Measurements from ENCODE around the gene SLC38A10. TPM values are rescaled to one million over a fixed set of nuclear protein-coding genes. Genes with fewer than 3 reads are reported as not detected.

The SLC38A10 gene
- total and polyA plus RNA-seq, 8 donors: 72.8 to 190 (median 96.9) TPM

DNA sequence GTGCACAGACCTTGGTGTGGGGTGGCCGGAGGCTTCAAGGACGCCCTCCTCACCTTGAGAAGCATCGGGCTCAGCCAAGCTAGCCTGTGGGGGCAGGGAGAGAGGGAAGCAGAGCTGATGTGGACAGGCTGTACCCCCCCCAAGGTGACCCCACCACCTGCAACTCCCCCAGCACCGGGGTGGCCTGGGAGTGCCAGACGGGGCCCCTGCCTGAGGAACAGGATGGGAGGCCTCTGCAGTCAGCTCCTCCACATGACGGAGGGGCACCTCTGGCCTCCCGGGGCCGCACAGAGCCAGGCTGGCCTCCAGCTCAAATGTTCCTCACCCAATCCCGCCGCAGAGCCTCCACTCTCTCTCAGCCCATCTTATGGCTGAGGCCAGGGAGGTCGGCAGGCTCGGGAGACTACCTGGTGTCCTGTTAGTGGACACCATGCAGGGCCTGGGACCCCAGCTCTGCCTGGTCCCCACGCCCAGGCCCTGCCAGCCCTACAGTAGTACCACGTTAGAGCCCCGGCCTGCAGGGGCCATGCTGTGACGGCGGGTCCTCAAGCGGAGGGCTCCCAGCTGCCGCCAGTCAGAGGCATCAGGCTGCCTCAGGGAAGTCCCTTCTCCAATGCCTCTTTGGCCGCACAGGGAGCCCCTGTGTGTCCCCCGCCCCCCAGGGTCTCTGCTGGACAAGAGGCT, 19.4 kb upstream of the SLC38A10 start:
- TF ChIP-seq, protein P1, sequence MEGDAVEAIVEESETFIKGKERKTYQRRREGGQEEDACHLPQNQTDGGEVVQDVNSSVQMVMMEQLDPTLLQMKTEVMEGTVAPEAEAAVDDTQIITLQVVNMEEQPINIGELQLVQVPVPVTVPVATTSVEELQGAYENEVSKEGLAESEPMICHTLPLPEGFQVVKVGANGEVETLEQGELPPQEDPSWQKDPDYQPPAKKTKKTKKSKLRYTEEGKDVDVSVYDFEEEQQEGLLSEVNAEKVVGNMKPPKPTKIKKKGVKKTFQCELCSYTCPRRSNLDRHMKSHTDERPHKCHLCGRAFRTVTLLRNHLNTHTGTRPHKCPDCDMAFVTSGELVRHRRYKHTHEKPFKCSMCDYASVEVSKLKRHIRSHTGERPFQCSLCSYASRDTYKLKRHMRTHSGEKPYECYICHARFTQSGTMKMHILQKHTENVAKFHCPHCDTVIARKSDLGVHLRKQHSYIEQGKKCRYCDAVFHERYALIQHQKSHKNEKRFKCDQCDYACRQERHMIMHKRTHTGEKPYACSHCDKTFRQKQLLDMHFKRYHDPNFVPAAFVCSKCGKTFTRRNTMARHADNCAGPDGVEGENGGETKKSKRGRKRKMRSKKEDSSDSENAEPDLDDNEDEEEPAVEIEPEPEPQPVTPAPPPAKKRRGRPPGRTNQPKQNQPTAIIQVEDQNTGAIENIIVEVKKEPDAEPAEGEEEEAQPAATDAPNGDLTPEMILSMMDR (IDR thresholded peaks at IDR 0.05): no peak
- no peak overlapping the region for H3K4me3 ChIP-seq
- no peak overlapping the region for H3K27ac ChIP-seq
- DNase-seq: peak in 1 of 6 donors; percentile 69
- no peak for FAIRE-seq
- ATAC-seq: peak in 1 of 4 donors; percentile 17
- H3K27me3 ChIP-seq: no peaks in the 10 kb centered on the region
- no peaks in the 10 kb centered on the region for H3K36me3 ChIP-seq
- 80 to 86% methylated on average over 18 to 21 of the region's 21 CpGs for whole genome bisulfite sequencing, 2 donors
- peaks cover 4 to 10% (median 7%) of the 10 kb centered on the region in 3 donors for H3K4me1 ChIP-seq
- intact Hi-C loops (cut with DNase I): no loop called here
- no peaks in the 10 kb centered on the region for H3K9me3 ChIP-seq

GRCh38 chr17:81313776-81314397, 18.8 kb upstream of the SLC38A10 start:
- H3K36me3 ChIP-seq: no peaks in the 10 kb centered on the region
- H3K4me1 ChIP-seq: peaks cover 7 to 12% (median 11%) of the 10 kb centered on the region in 3 donors
- no peak overlapping the region for H3K4me3 ChIP-seq
- TF ChIP-seq, protein P1 (IDR thresholded peaks at IDR 0.05): no peak
- 81 to 87% methylated on average over 17 of the region's 17 CpGs for WGBS, 2 donors
- H3K27me3 ChIP-seq: no peaks in the 10 kb centered on the region
- no peak overlapping the region for H3K27ac ChIP-seq
- DNase-seq (peak in 1 of 6 donors; percentile 27), ATAC-seq (no peak), FAIRE-seq (no peak)
- intact Hi-C loops (cut with DNase I): no loop called here
- H3K9me3 ChIP-seq: no peaks in the 10 kb centered on the region

DNA sequence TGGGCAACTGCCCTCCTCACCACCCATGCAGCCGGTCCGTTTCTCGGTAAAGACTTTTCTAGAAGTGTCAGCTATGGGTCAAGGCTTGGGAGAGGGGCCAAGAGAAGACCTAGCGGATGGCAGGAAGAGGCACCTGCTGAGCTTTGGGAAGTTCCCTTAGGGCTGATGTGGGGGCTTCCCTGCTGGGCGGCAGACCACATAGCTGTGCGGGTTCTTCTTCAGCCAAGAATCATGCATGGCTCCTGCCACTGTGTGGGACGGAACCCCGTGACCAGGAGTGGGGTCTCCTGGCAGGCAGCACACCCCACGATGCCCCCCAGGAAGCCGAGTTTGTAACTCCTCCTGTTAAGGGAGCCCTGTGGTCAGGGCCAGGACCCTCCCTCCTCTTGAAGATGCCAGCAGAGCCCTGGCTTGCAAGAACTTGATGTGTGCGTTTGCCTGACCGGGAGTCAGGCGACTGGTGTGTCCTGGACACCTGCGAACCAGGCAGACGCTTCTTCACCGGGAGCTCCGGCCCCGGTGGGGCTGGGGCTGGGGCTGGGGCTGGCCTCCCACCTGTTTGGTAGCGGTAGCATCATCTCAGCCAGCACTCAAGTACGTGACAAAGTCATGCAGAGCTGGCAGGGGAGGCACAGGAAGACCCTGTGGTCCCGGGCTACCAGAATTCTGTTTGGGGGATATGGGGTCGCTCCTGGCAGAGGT, 17.7 kb upstream of the SLC38A10 start:
- H3K27me3 ChIP-seq: no peaks in the 10 kb centered on the region
- 85 to 89% methylated on average over 22 of the region's 22 CpGs for WGBS, 2 donors
- H3K27ac ChIP-seq: no peak overlapping the region
- H3K9me3 ChIP-seq: no peaks in the 10 kb centered on the region
- peaks cover 7 to 12% (median 11%) of the 10 kb centered on the region in 3 donors for H3K4me1 ChIP-seq
- TF ChIP-seq, protein P1 (IDR thresholded peaks at IDR 0.05): no peak
- intact Hi-C loops (cut with DNase I): no loop called here
- H3K4me3 ChIP-seq: no peak overlapping the region
- no peak for FAIRE-seq
- no peak for ATAC-seq
- H3K36me3 ChIP-seq: no peaks in the 10 kb centered on the region
- no peak for DNase-seq

GRCh38 chr17:81311946-81312345, 16.8 kb upstream of the SLC38A10 start:
- H3K4me3 ChIP-seq: no peak overlapping the region
- H3K4me1 ChIP-seq: peaks cover 7 to 12% (median 11%) of the 10 kb centered on the region in 3 donors
- ATAC-seq (no peak), DNase-seq (peak in 1 of 6 donors; percentile 63), FAIRE-seq (no peak)
- intact Hi-C loops (cut with DNase I): no loop called here
- 82 to 85% methylated on average over 14 of the region's 14 CpGs for WGBS, 2 donors
- TF ChIP-seq, protein P1 (IDR thresholded peaks at IDR 0.05): no peak
- H3K9me3 ChIP-seq: no peaks in the 10 kb centered on the region
- no peaks in the 10 kb centered on the region for H3K27me3 ChIP-seq
- H3K27ac ChIP-seq: no peak overlapping the region
- no peaks in the 10 kb centered on the region for H3K36me3 ChIP-seq
